ENCODE data around the gene VWA8.
"Not testable (repeated sequence)": the region's sequence is repeated elsewhere in the genome, so short reads cannot be mapped to it uniquely, and the experiment has no call there.

VWA8 gene

GRCh38 chr13:41580345-41580744 lies 380.6 kb downstream of the VWA8 start:
- Histone ChIP-seq H3K27ac (no peak overlapping the region), H3K36me3 (ENCODE audit: insufficient read depth) (no peaks in the 10 kb centered on the region), H3K4me1 (ENCODE audit: low read depth, poor library complexity, severe bottlenecking) (no peaks in the 10 kb centered on the region), H4K20me1 (ENCODE audit: insufficient read depth) (no peaks in the 10 kb centered on the region), H3K9ac (no peak overlapping the region), H3K27me3 (ENCODE audit: insufficient read depth, low read depth) (no peaks in the 10 kb centered on the region), H3K4me2 (no peak overlapping the region), H3K79me2 (ENCODE audit: insufficient read depth, low read depth) (no peaks in the 10 kb centered on the region), H3K4me3 (IDR thresholded peaks at IDR 0.05; ENCODE audit: insufficient read depth, low read depth, low read length) (no peak overlapping the region), H2AFZ (ENCODE audit: low read depth) (no peak overlapping the region)
- no peak for TF ChIP-seq CTCF (conservative IDR thresholded peaks at IDR 0.05; ENCODE audit: low read depth, low read length)

GRCh38 chr13:41579881-41580280 lies 381.0 kb downstream of the VWA8 start:
- Histone ChIP-seq H3K27ac (no peak overlapping the region), H4K20me1 (ENCODE audit: insufficient read depth) (no peaks in the 10 kb centered on the region), H3K9ac (no peak overlapping the region), H3K79me2 (ENCODE audit: insufficient read depth, low read depth) (no peaks in the 10 kb centered on the region), H2AFZ (ENCODE audit: low read depth) (no peak overlapping the region), H3K27me3 (ENCODE audit: insufficient read depth, low read depth) (no peaks in the 10 kb centered on the region), H3K4me2 (no peak overlapping the region), H3K4me1 (ENCODE audit: low read depth, poor library complexity, severe bottlenecking) (no peaks in the 10 kb centered on the region), H3K4me3 (IDR thresholded peaks at IDR 0.05; ENCODE audit: insufficient read depth, low read depth, low read length) (no peak overlapping the region), H3K36me3 (ENCODE audit: insufficient read depth) (no peaks in the 10 kb centered on the region)
- TF ChIP-seq CTCF (conservative IDR thresholded peaks at IDR 0.05; ENCODE audit: low read depth, low read length), result no peak

- Histone ChIP-seq H3K4me1 (ENCODE audit: low read depth, poor library complexity, severe bottlenecking) (no peaks in the 10 kb centered on the region), H4K20me1 (ENCODE audit: insufficient read depth) (no peaks in the 10 kb centered on the region), H3K9ac (no peak overlapping the region), H3K27me3 (ENCODE audit: insufficient read depth, low read depth) (no peaks in the 10 kb centered on the region), H3K79me2 (ENCODE audit: insufficient read depth, low read depth) (no peaks in the 10 kb centered on the region), H3K36me3 (ENCODE audit: insufficient read depth) (no peaks in the 10 kb centered on the region), H2AFZ (ENCODE audit: low read depth) (no peak overlapping the region), H3K27ac (no peak overlapping the region), H3K4me2 (no peak overlapping the region), H3K4me3 (IDR thresholded peaks at IDR 0.05; ENCODE audit: insufficient read depth, low read depth, low read length) (no peak overlapping the region)
- no peak for TF ChIP-seq CTCF (conservative IDR thresholded peaks at IDR 0.05; ENCODE audit: low read depth, low read length)
Measured at GRCh38 chr13:41579168-41579567, 381.7 kb downstream of the VWA8 start.

- Histone ChIP-seq H3K36me3 (ENCODE audit: insufficient read depth) (no peaks in the 10 kb centered on the region), H4K20me1 (ENCODE audit: insufficient read depth) (no peaks in the 10 kb centered on the region), H3K27ac (no peak overlapping the region), H3K79me2 (ENCODE audit: insufficient read depth, low read depth) (no peaks in the 10 kb centered on the region), H3K4me2 (no peak overlapping the region), H3K4me3 (IDR thresholded peaks at IDR 0.05; ENCODE audit: insufficient read depth, low read depth, low read length) (no peak overlapping the region), H3K9ac (no peak overlapping the region), H3K27me3 (ENCODE audit: insufficient read depth, low read depth) (no peaks in the 10 kb centered on the region), H3K4me1 (ENCODE audit: low read depth, poor library complexity, severe bottlenecking) (no peaks in the 10 kb centered on the region), H2AFZ (ENCODE audit: low read depth) (no peak overlapping the region)
- no peak for TF ChIP-seq CTCF (conservative IDR thresholded peaks at IDR 0.05; ENCODE audit: low read depth, low read length)
Measured at GRCh38 chr13:41578371-41578770, 382.5 kb downstream of the VWA8 start.

- no peak for TF ChIP-seq CTCF (conservative IDR thresholded peaks at IDR 0.05; ENCODE audit: low read depth, low read length)
- Histone ChIP-seq H3K27ac (no peak overlapping the region), H3K27me3 (ENCODE audit: insufficient read depth, low read depth) (no peaks in the 10 kb centered on the region), H3K79me2 (ENCODE audit: insufficient read depth, low read depth) (no peaks in the 10 kb centered on the region), H4K20me1 (ENCODE audit: insufficient read depth) (no peaks in the 10 kb centered on the region), H3K4me1 (ENCODE audit: low read depth, poor library complexity, severe bottlenecking) (no peaks in the 10 kb centered on the region), H3K4me3 (IDR thresholded peaks at IDR 0.05; ENCODE audit: insufficient read depth, low read depth, low read length) (no peak overlapping the region), H3K9ac (no peak overlapping the region), H2AFZ (ENCODE audit: low read depth) (no peak overlapping the region), H3K36me3 (ENCODE audit: insufficient read depth) (no peaks in the 10 kb centered on the region), H3K4me2 (no peak overlapping the region)
Measured at GRCh38 chr13:41577436-41577835, 383.5 kb downstream of the VWA8 start.

GRCh38 chr13:41573640-41574039 lies 387.3 kb downstream of the VWA8 start:
- not testable (repeated sequence) for H3K79me2 ChIP-seq (ENCODE audit: insufficient read depth, low read depth); H3K4me3 ChIP-seq (IDR thresholded peaks at IDR 0.05; ENCODE audit: insufficient read depth, low read depth, low read length); H3K27me3 ChIP-seq (ENCODE audit: insufficient read depth, low read depth); H3K27ac ChIP-seq; H3K4me1 ChIP-seq (ENCODE audit: low read depth, poor library complexity, severe bottlenecking); H4K20me1 ChIP-seq (ENCODE audit: insufficient read depth); H3K9ac ChIP-seq; H3K36me3 ChIP-seq (ENCODE audit: insufficient read depth); H3K4me2 ChIP-seq; H2AFZ ChIP-seq (ENCODE audit: low read depth)

Measured in KMS-11 (cell line).